GM12878 (cell line): Measurements from ENCODE around the gene GALNTL6.

ENCODE experiments used
- ASH2L ChIP-seq: fragments of 300-600, 200-600 bp; sonication (generic); IDR thresholded peaks from 2 replicates; pipeline ENCODE4 v1.6.1; 2017; ENCODE audit warnings: low read depth, mild to moderate bottlenecking, borderline replicate concordance
- CBX5 ChIP-seq: sonication (generic); IDR thresholded peaks from 2 replicates; pipeline ENCODE4 v1.6.1; 2016; ENCODE audit warnings: low read depth, moderate library complexity, mild to moderate bottlenecking, inconsistent platforms
- CHD1 ChIP-seq: IDR thresholded peaks from 2 replicates; pipeline ENCODE4 v1.6.1; 2012; ENCODE audit warnings: low read depth, low read length, improper control_type of control experiment
- CTCF ChIP-seq, 3 experiments: IDR thresholded peaks in 2 of 3; conservative IDR thresholded peaks in 1 of 3; 2 replicates each; pipeline ENCODE4 v1.5.1; 2011; ENCODE audit warnings: low read depth in 3 of 3, low read length in 3 of 3, mild to moderate bottlenecking in 3 of 3, control low read depth in 2 of 3, moderate library complexity in 2 of 3, inconsistent platforms in 1 of 3, mixed read lengths in 1 of 3; ENCODE audit not compliant: control insufficient read depth in 2 of 3, insufficient read depth in 1 of 3; ENCODE audit errors: extremely low read depth in 1 of 3
- EZH2 ChIP-seq: IDR thresholded peaks from 2 replicates; pipeline ENCODE4 v1.6.1; 2012; ENCODE audit warnings: low read depth, mild to moderate bottlenecking, control low read depth, inconsistent platforms, low read length, borderline replicate concordance; ENCODE audit not compliant: control insufficient read depth
- JUND ChIP-seq: IDR thresholded peaks from 2 replicates; pipeline ENCODE4 v1.6.1; 2012; ENCODE audit warnings: low read depth, mild to moderate bottlenecking, low read length, improper control_type of control experiment, moderate library complexity
- REST ChIP-seq: IDR thresholded peaks from 2 replicates; pipeline ENCODE4 v1.6.1; 2012; ENCODE audit warnings: mild to moderate bottlenecking, low read depth, low read length
- SMAD5 ChIP-seq: IDR thresholded peaks from 2 replicates; pipeline ENCODE4 v1.6.1; 2016; ENCODE audit warnings: antibody characterized with exemption, low read depth
- SMC3 ChIP-seq: IDR thresholded peaks from 2 replicates; pipeline ENCODE4 v1.6.1; 2011; ENCODE audit warnings: low read length, improper control_type of control experiment, borderline replicate concordance
- SPI1 ChIP-seq: IDR thresholded peaks from 2 replicates; pipeline ENCODE4 v1.6.1; 2011; ENCODE audit warnings: low read depth, mild to moderate bottlenecking, low read length, moderate library complexity, borderline replicate concordance; ENCODE audit not compliant: insufficient read depth
- TAF1 ChIP-seq: IDR thresholded peaks from 2 replicates; pipeline ENCODE4 v1.6.1; 2011; ENCODE audit warnings: mild to moderate bottlenecking, low read depth, low read length, borderline replicate concordance
- ZBTB11 ChIP-seq: fragments of 450-650 bp; formaldehyde crosslinking; IDR thresholded peaks from 2 replicates; pipeline ENCODE4 v1.5.0; 2022; ENCODE audit warnings: mild to moderate bottlenecking, missing genetic modification characterization

DNA sequence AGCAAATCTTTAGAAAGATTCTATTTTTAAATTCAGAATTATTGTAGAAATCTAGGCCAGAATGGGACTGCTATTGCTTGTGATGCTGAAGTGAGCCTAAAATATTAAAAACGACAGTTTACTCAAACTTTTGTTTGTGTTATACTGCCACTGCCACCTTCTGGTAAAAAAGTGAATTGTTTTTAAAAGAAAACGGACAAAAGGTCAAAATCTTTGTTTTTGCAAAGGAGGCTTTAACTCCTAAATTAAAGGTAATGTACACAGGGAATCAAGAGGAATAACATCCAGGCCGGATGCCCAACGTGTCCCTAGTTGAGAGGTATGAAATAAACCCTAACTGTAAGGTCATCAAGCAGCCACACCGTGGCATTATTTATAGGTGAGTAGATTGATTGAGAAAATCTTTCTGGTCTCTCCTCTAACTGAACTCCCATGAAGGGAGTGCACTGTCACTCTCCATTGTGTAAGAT is 1017.1 kb downstream of the GALNTL6 start:
- TF ChIP-seq ZBTB11 (CRISPR knock-in tag) (no peak), REST (no peak), SPI1 (no peak), CTCF (IDR thresholded peaks at IDR 0.05 in 2 of 3, conservative IDR thresholded peaks at IDR 0.05 in 1 of 3; ENCODE audit: control insufficient read depth in 2 of 3, extremely low read depth in 1 of 3, insufficient read depth in 1 of 3, low read depth in 3 of 3, low read length in 3 of 3) (peak in 2 of 3 experiments; percentile 28 to 49; a peak in 3 of 6 replicates), EZH2 (no peak), CBX5 (no peak), CHD1 (no peak), TAF1 (no peak), SMAD5 (no peak), SMC3 (peak; percentile 69; the same call in 1 of the 2 replicates), ASH2L (no peak), JUND (no peak)
